HCT116 (cell line): ENCODE data around the gene ZDHHC1.

ENCODE experiments used
- CTCF ChIP-seq, 3 experiments: fragments of 200-600 bp in 1 of 3; sonication (generic) in 1 of 3; IDR thresholded peaks in 2 of 3; conservative IDR thresholded peaks in 1 of 3; 2 replicates each; pipeline ENCODE4 v1.5.1; 2012 to 2017; ENCODE audit warnings: low read depth in 2 of 3, low read length in 2 of 3, antibody characterized with exemption in 1 of 3, borderline replicate concordance in 1 of 3, control low read depth in 1 of 3, mild to moderate bottlenecking in 1 of 3, mixed read lengths in 1 of 3, mixed run types in 1 of 3, moderate library complexity in 1 of 3; ENCODE audit not compliant: insufficient read depth in 1 of 3
- EZH2phosphoT487 ChIP-seq: fragments of 200-600 bp; IDR thresholded peaks from 2 replicates; pipeline ENCODE4 v1.6.1; 2018; ENCODE audit warnings: antibody characterized with exemption, borderline replicate concordance
- SRF ChIP-seq: IDR thresholded peaks from 2 replicates; pipeline ENCODE4 v1.6.1; 2012; ENCODE audit warnings: low read depth
- YY1 ChIP-seq: IDR thresholded peaks from 2 replicates; pipeline ENCODE4 v1.6.1; 2011; ENCODE audit warnings: low read length, low read depth, moderate library complexity, mild to moderate bottlenecking; ENCODE audit not compliant: insufficient replicate concordance; ENCODE audit errors: extremely low read depth
- ZFX ChIP-seq: fragments of 450-650 bp; IDR thresholded peaks from 2 replicates; pipeline ENCODE4 v1.6.1; 2017

GRCh38 chr16:67400901-67401300 is 15.4 kb downstream of the ZDHHC1 start:
- TF ChIP-seq CTCF (IDR thresholded peaks at IDR 0.05 in 2 of 3, conservative IDR thresholded peaks at IDR 0.05 in 1 of 3; ENCODE audit: borderline replicate concordance in 1 of 3, insufficient read depth in 1 of 3, low read depth in 2 of 3, low read length in 2 of 3) (no peak), EZH2phosphoT487 (no peak), SRF (no peak), YY1 (no peak), ZFX (no peak)
